HEK293T (cell line): ENCODE measurements around the gene PHAF1.
A peak's percentile ranks its signal among the peaks of the same experiment; 100 is the strongest.

Source experiments
- CTCF ChIA-PET: fragments of 350-600 bp; formaldehyde crosslinking; extraction: SDS; loops from one replicate; lab custom pipeline; 2021; ENCODE audit warnings: antibody characterized with exemption, inconsistent platforms; lab: Yijun Ruan, JAX
- POLR2A ChIA-PET: fragments of 350-600 bp; formaldehyde crosslinking; extraction: SDS; loops from one replicate; lab custom pipeline; 2020; ENCODE audit warnings: antibody characterized with exemption, inconsistent platforms; lab: Yijun Ruan, JAX
- DNase-seq: peaks from one replicate; pipeline ENCODE4 v3.0.0; 2012; ENCODE audit warnings: mixed read lengths; ENCODE audit errors: extremely low spot score
- ARNT ChIP-seq: fragments of 450-650 bp; IDR thresholded peaks from 2 replicates; pipeline ENCODE4 v1.6.1; 2017; ENCODE audit warnings: mild to moderate bottlenecking
- BHLHE40 ChIP-seq: fragments of 450-650 bp; IDR thresholded peaks from 2 replicates; pipeline ENCODE4 v1.6.1; 2016; ENCODE audit warnings: mild to moderate bottlenecking, moderate library complexity, borderline replicate concordance
- CTBP1 ChIP-seq: fragments of 450-650 bp; IDR thresholded peaks from 2 replicates; pipeline ENCODE4 v1.6.1; 2016; ENCODE audit warnings: borderline replicate concordance
- ELF4 ChIP-seq: fragments of 450-650 bp; IDR thresholded peaks from 2 replicates; pipeline ENCODE4 v1.6.1; 2017; ENCODE audit warnings: antibody characterized with exemption
- FOXA1 ChIP-seq: fragments of 450-650 bp; IDR thresholded peaks from 2 replicates; pipeline ENCODE4 v1.6.1; 2016; ENCODE audit warnings: mild to moderate bottlenecking
- FOXK2 ChIP-seq: fragments of 450-650 bp; IDR thresholded peaks from 2 replicates; pipeline ENCODE4 v1.6.1; 2016; ENCODE audit warnings: mild to moderate bottlenecking
- FOXM1 ChIP-seq: fragments of 450-650 bp; IDR thresholded peaks from 2 replicates; pipeline ENCODE4 v1.6.1; 2017; ENCODE audit warnings: mild to moderate bottlenecking, borderline replicate concordance
- HDGF ChIP-seq: fragments of 450-650 bp; IDR thresholded peaks from 2 replicates; pipeline ENCODE4 v1.6.1; 2017; ENCODE audit warnings: antibody characterized with exemption, borderline replicate concordance
- L3MBTL2 ChIP-seq: fragments of 450-650 bp; conservative IDR thresholded peaks from 2 replicates; pipeline ENCODE4 v1.6.1; 2016; ENCODE audit warnings: mild to moderate bottlenecking
- LEF1 ChIP-seq: fragments of 450-650 bp; IDR thresholded peaks from 2 replicates; pipeline ENCODE4 v1.6.1; 2017; ENCODE audit warnings: mild to moderate bottlenecking, borderline replicate concordance
- NFRKB ChIP-seq: fragments of 450-650 bp; IDR thresholded peaks from 2 replicates; pipeline ENCODE4 v1.6.1; 2016; ENCODE audit warnings: mild to moderate bottlenecking, moderate library complexity
- PKNOX1 ChIP-seq: fragments of 450-650 bp; IDR thresholded peaks from 2 replicates; pipeline ENCODE4 v1.6.1; 2016
- SP1 ChIP-seq: fragments of 450-650 bp; IDR thresholded peaks from 2 replicates; pipeline ENCODE4 v1.6.1; 2017
- SUZ12 ChIP-seq: fragments of 450-650 bp; IDR thresholded peaks from 2 replicates; pipeline ENCODE4 v1.6.1; 2016; ENCODE audit warnings: mild to moderate bottlenecking
- TARDBP ChIP-seq: fragments of 450-650 bp; IDR thresholded peaks from 2 replicates; pipeline ENCODE4 v1.6.1; 2016
- ZNF384 ChIP-seq: fragments of 450-650 bp; IDR thresholded peaks from 2 replicates; pipeline ENCODE4 v1.6.1; 2016

PHAF1 gene

GRCh38 chr16:67158637-67159600 lies 49.2 kb downstream of the PHAF1 start:
- DNase-seq = no peak
- ChIA-PET POLR2A (interaction anchor here (0.6 to 1.9 kb wide), 6 partner anchors 16 to 146 kb away, joined by 3 to 6 read pairs (median 3); no protein-coding TSS in a partner anchor), CTCF (interaction anchor here (0.7 to 3.1 kb wide), 4 partner anchors 11 to 264 kb away, joined by 3 to 19 read pairs (median 6); partner anchors contain the start of gene NOL3)
- TF ChIP-seq L3MBTL2 = peak; percentile 15
- no peak for TF ChIP-seq TARDBP

GRCh38 chr16:67161595-67162058 lies 51.9 kb downstream of the PHAF1 start:
- TF ChIP-seq ZNF384 = no peak
- TF ChIP-seq FOXK2 = no peak
- TF ChIP-seq L3MBTL2 = no peak
- TF ChIP-seq BHLHE40 = no peak
- no peak for TF ChIP-seq SUZ12
- TF ChIP-seq NFRKB = no peak
- no peak for TF ChIP-seq PKNOX1
- TF ChIP-seq ELF4 = no peak
- no peak for TF ChIP-seq FOXA1
- TF ChIP-seq HDGF = no peak
- no peak for TF ChIP-seq FOXM1
- no peak for TF ChIP-seq TARDBP
- TF ChIP-seq CTBP1 = no peak
- no peak for TF ChIP-seq LEF1
- TF ChIP-seq ARNT = no peak
- TF ChIP-seq SP1 = no peak
- POLR2A ChIA-PET = interaction anchor here (0.9 kb wide), 1 partner anchor 9 kb away, joined by 6 read pairs; the partner anchor contains the start of gene NOL3
- CTCF ChIA-PET = interaction anchor here (3.1 kb wide), 1 partner anchor 8 kb away, joined by 19 read pairs; the partner anchor contains the start of gene NOL3
- no peak for DNase-seq

- TF ChIP-seq BHLHE40 (no peak), SP1 (no peak), PKNOX1 (no peak), HDGF (no peak), LEF1 (no peak)
- CTCF ChIA-PET = interaction anchor here (0.6 kb wide), 1 partner anchor 13 kb away, joined by 3 read pairs; no protein-coding TSS in a partner anchor
- POLR2A ChIA-PET = interaction anchor here (0.9 kb wide), 1 partner anchor 8 kb away, joined by 6 read pairs; the partner anchor contains the start of gene NOL3
- no peak for DNase-seq
Observed at GRCh38 chr16:67162506-67163163, 52.9 kb downstream of the PHAF1 start.

GRCh38 chr16:67163164-67163998 lies 53.6 kb downstream of the PHAF1 start:
- DNase-seq = no peak
- TF ChIP-seq FOXA1 (no peak), ZNF384 (no peak), SP1 (no peak), ELF4 (no peak), CTBP1 (no peak), FOXM1 (no peak), LEF1 (no peak), ARNT (no peak), L3MBTL2 (no peak), TARDBP (no peak), FOXK2 (no peak), BHLHE40 (no peak), HDGF (no peak), NFRKB (no peak), PKNOX1 (no peak), SUZ12 (no peak)
- ChIA-PET POLR2A (no interaction called here), CTCF (interaction anchor here (0.6 kb wide), 1 partner anchor 12 kb away, joined by 3 read pairs; no protein-coding TSS in a partner anchor)

- POLR2A ChIA-PET = no interaction called here
- CTCF ChIA-PET = no interaction called here
- TF ChIP-seq FOXA1 = no peak
- no peak for DNase-seq
Observed at GRCh38 chr16:67163999-67164558, 54.3 kb downstream of the PHAF1 start.
